ENCODE data around the gene ZFAND2B. TPM values are rescaled to one million over a fixed set of nuclear protein-coding genes. Genes with fewer than 3 reads are reported as not detected.

ZFAND2B gene
- total and polyA plus RNA-seq, 2 donors (not counting 1 experiment from before 2014, with no cell fraction given) = 55.2 to 115 TPM

DNA sequence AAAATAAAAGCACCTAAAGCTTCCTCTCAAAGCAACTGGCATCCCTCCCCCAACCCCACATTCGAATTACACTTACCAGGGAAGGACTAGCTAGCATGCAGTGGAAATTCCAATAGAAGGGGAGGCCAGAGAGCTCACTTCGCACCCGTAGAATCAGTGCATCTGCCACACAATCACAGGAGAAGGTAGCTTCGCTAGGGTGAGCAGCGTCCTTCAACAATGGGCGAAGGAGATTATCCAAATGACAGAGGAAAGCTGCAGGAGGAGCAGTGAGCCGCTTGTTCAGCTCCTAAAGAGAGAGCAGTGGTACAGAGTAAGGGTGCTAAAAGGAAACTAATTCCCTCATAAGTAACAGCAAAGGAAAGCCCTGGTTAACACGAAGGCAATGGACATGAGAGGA is 49.2 kb upstream of the ZFAND2B start:
- H3K27me3 Mint-ChIP-seq = no peaks in the 10 kb centered on the region
- 100% methylated on average over 4 of the region's 8 CpGs for WGBS (ENCODE audit: insufficient coverage)
- Histone ChIP-seq H3K4me2 (replicated peaks; ENCODE audit: low read depth, low read length, poor library complexity, severe bottlenecking) (no peak overlapping the region), H3K4me1 (ENCODE audit: control insufficient read depth in 2 of 2, insufficient read depth in 2 of 2, low read length in 2 of 2) (peaks cover 9 to 15% of the 10 kb centered on the region in 2 donors), H2AFZ (ENCODE audit: insufficient read depth, low read depth, low read length, poor library complexity, severe bottlenecking) (no peak overlapping the region), H3K4me3 (ENCODE audit: control extremely low read depth in 1 of 5, extremely low read depth in 1 of 5, insufficient read depth in 1 of 5, low read depth in 2 of 5, low read length in 4 of 5) (no peak overlapping the region), H4K20me1 (ENCODE audit: control insufficient read depth, insufficient read depth, low read length, poor library complexity, severe bottlenecking) (peaks cover 8% of the 10 kb centered on the region), H3K27ac (ENCODE audit: low read length in 2 of 2) (no peak overlapping the region), H3K9ac (ENCODE audit: low read length) (no peak overlapping the region), H3K79me2 (ENCODE audit: control insufficient read depth, insufficient read depth, low read length) (peaks cover 14% of the 10 kb centered on the region), H3K27me3 (replicated peaks in 1 of 4; ENCODE audit: control extremely low read depth in 1 of 4, control insufficient read depth in 3 of 4, insufficient read depth in 4 of 4, low read length in 3 of 4) (no peaks in the 10 kb centered on the region), H3K9me3 (ENCODE audit: control extremely low read depth in 1 of 3, control insufficient read depth in 2 of 3, insufficient read depth in 1 of 3, low read length in 2 of 3) (no peaks in the 10 kb centered on the region), H3K36me3 (replicated peaks in 1 of 2; ENCODE audit: control extremely low read depth in 1 of 2, control insufficient read depth in 1 of 2, extremely low read depth in 1 of 2, insufficient read depth in 2 of 2, low read length in 1 of 2) (peaks cover 2 to 25% of the 10 kb centered on the region in 2 experiments)
- intact Hi-C loops (cut with micrococcal nuclease) = no loop called here
- H3K9me3 Mint-ChIP-seq (ENCODE audit: insufficient read depth) = no peaks in the 10 kb centered on the region
- ATAC-seq (ENCODE audit: low read depth) (no peak), DNase-seq (no peak)
- ChIA-PET CTCF (interaction anchor here (0.8 to 9.9 kb wide), 15 partner anchors 9 to 305 kb away, joined by 3 to 117 read pairs (median 7); partner anchors contain the start of genes IHH and ZFAND2B), POLR2A (no interaction called here)
- peaks cover 21% of the 10 kb centered on the region for H3K4me1 Mint-ChIP-seq
- TF ChIP-seq, protein P1, sequence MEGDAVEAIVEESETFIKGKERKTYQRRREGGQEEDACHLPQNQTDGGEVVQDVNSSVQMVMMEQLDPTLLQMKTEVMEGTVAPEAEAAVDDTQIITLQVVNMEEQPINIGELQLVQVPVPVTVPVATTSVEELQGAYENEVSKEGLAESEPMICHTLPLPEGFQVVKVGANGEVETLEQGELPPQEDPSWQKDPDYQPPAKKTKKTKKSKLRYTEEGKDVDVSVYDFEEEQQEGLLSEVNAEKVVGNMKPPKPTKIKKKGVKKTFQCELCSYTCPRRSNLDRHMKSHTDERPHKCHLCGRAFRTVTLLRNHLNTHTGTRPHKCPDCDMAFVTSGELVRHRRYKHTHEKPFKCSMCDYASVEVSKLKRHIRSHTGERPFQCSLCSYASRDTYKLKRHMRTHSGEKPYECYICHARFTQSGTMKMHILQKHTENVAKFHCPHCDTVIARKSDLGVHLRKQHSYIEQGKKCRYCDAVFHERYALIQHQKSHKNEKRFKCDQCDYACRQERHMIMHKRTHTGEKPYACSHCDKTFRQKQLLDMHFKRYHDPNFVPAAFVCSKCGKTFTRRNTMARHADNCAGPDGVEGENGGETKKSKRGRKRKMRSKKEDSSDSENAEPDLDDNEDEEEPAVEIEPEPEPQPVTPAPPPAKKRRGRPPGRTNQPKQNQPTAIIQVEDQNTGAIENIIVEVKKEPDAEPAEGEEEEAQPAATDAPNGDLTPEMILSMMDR (IDR thresholded peaks at IDR 0.05) = no peak
- TF ChIP-seq EZH2 (IDR thresholded peaks at IDR 0.05; ENCODE audit: borderline replicate concordance, insufficient read depth, low read depth, low read length, poor library complexity, severe bottlenecking) = no peak
- no peak overlapping the region for H3K4me3 Mint-ChIP-seq
- H3K27ac Mint-ChIP-seq = no peak overlapping the region

GRCh38 chr2:219158025-219158424 is 48.6 kb upstream of the ZFAND2B start:
- 97% methylated on average over 4 of the region's 4 CpGs for WGBS (ENCODE audit: insufficient coverage)
- H3K4me1 Mint-ChIP-seq = peaks cover 21% of the 10 kb centered on the region
- no peak overlapping the region for H3K27ac Mint-ChIP-seq

More at GRCh38 chr2:219158025-219158424, 48.6 kb upstream of the ZFAND2B start:
- H3K4me3 Mint-ChIP-seq = no peak overlapping the region
- H3K9me3 Mint-ChIP-seq (ENCODE audit: insufficient read depth) = no peaks in the 10 kb centered on the region
- H3K79me2 ChIP-seq (ENCODE audit: control insufficient read depth, insufficient read depth, low read length) = peaks cover 14% of the 10 kb centered on the region
- H3K9ac ChIP-seq (ENCODE audit: low read length) = no peak overlapping the region
- ATAC-seq (ENCODE audit: low read depth) (no peak), DNase-seq (no peak)
- peaks cover 9 to 15% of the 10 kb centered on the region in 2 donors for H3K4me1 ChIP-seq (ENCODE audit: control insufficient read depth in 2 of 2, insufficient read depth in 2 of 2, low read length in 2 of 2)
- H3K27ac ChIP-seq (ENCODE audit: low read length in 2 of 2) = no peak overlapping the region
- H3K27me3 ChIP-seq (replicated peaks in 1 of 4; ENCODE audit: control extremely low read depth in 1 of 4, control insufficient read depth in 3 of 4, insufficient read depth in 4 of 4, low read length in 3 of 4) = no peaks in the 10 kb centered on the region
- H3K27me3 Mint-ChIP-seq = no peaks in the 10 kb centered on the region
- intact Hi-C loops (cut with micrococcal nuclease) = no loop called here
- peaks cover 2 to 23% of the 10 kb centered on the region in 2 experiments for H3K36me3 ChIP-seq (replicated peaks in 1 of 2; ENCODE audit: control extremely low read depth in 1 of 2, control insufficient read depth in 1 of 2, extremely low read depth in 1 of 2, insufficient read depth in 2 of 2, low read length in 1 of 2)
- CTCF ChIA-PET = interaction anchor here (0.8 to 9.9 kb wide), 16 partner anchors 9 to 372 kb away, joined by 3 to 117 read pairs (median 6); partner anchors contain the start of genes IHH and ZFAND2B
- H4K20me1 ChIP-seq (ENCODE audit: control insufficient read depth, insufficient read depth, low read length, poor library complexity, severe bottlenecking) = peaks cover 8% of the 10 kb centered on the region
- no peak for TF ChIP-seq EZH2 (IDR thresholded peaks at IDR 0.05; ENCODE audit: borderline replicate concordance, insufficient read depth, low read depth, low read length, poor library complexity, severe bottlenecking)
- TF ChIP-seq, protein P1 (IDR thresholded peaks at IDR 0.05) = no peak
- POLR2A ChIA-PET = interaction anchor here (0.7 to 1.5 kb wide), 3 partner anchors 49 to 137 kb away, joined by 3 to 5 read pairs (median 4); no protein-coding TSS in a partner anchor
- H3K4me2 ChIP-seq (replicated peaks; ENCODE audit: low read depth, low read length, poor library complexity, severe bottlenecking) = no peak overlapping the region
- no peak overlapping the region for H2AFZ ChIP-seq (ENCODE audit: insufficient read depth, low read depth, low read length, poor library complexity, severe bottlenecking)
- H3K9me3 ChIP-seq (ENCODE audit: control extremely low read depth in 1 of 3, control insufficient read depth in 2 of 3, insufficient read depth in 1 of 3, low read length in 2 of 3) = no peaks in the 10 kb centered on the region
- H3K4me3 ChIP-seq (ENCODE audit: control extremely low read depth in 1 of 5, extremely low read depth in 1 of 5, insufficient read depth in 1 of 5, low read depth in 2 of 5, low read length in 4 of 5) = no peak overlapping the region

Measured in B cell (primary cell).